Lower lobe of right lung (tissue), 2 donors: ENCODE measurements around the gene ZNF790. TPM values are rescaled to one million over a fixed set of nuclear protein-coding genes. Genes with fewer than 3 reads are reported as not detected.

ENCODE experiments used
- ATAC-seq, 2 donors: fragments of 200-7000 bp; cut with Tn5 transposase; one replicate each; pipeline ENCODE4 v1.9.1; 2020 to 2022; ENCODE audit warnings: mild to moderate bottlenecking in 2 of 2, moderate library complexity in 2 of 2
- DNase-seq: peaks from one replicate; pipeline ENCODE4 v3.0.0-alpha.2; 2020
- H3K27ac ChIP-seq: fragments of 200-600 bp; one replicate; pipeline ENCODE4 v1.8.0; 2022
- H3K27me3 ChIP-seq: fragments of 200-600 bp; one replicate; pipeline ENCODE4 v1.8.0; 2022; ENCODE audit warnings: low read depth
- H3K36me3 ChIP-seq: fragments of 200-600 bp; one replicate; pipeline ENCODE4 v1.8.0; 2022; ENCODE audit warnings: mild to moderate bottlenecking
- H3K4me1 ChIP-seq: fragments of 200-600 bp; one replicate; pipeline ENCODE4 v1.8.0; 2022
- H3K4me3 ChIP-seq: fragments of 200-600 bp; one replicate; pipeline ENCODE4 v1.8.0; 2022; ENCODE audit warnings: mild to moderate bottlenecking
- H3K9me3 ChIP-seq: fragments of 200-600 bp; one replicate; pipeline ENCODE4 v1.8.0; 2022
- intact Hi-C: fragments of 100-400 bp; cut with DNase I; formaldehyde crosslinking; loops from one replicate; pipeline ENCODE4 v1.11.0; 2022
- total RNA-seq: library from RNA; stranded (reverse); fragmentation: NEBNext Ultra II Directional; extraction: Animal tissue kit (Norgen Biotek cat#: 25700); gene quantifications from one replicate; pipeline ENCODE4 v1.2.1, GENCODE V29; 2021
- TF ChIP-seq, protein P1 (sequence below): fragments of 200-600 bp; IDR thresholded peaks from one replicate; pipeline ENCODE4 v1.8.0; 2022; ENCODE audit warnings: antibody characterized with exemption, mild to moderate bottlenecking
- donor health status: DM: no; HTN: yes; CAD: no; lungs with severe emphysema.

Gene ZNF790
- total RNA-seq, 1 donor from 2014 or later = 7.6 TPM

GRCh38 chr19:36849701-36850558, 11.7 kb upstream of the ZNF790 start:
- H3K9me3 ChIP-seq = peaks cover 15% of the 10 kb centered on the region
- intact Hi-C loops = no loop called here
- H3K36me3 ChIP-seq = no peaks in the 10 kb centered on the region
- no peaks in the 10 kb centered on the region for H3K27me3 ChIP-seq
- H3K27ac ChIP-seq = peak overlapping the region; percentile 94
- H3K4me1 ChIP-seq = peaks cover 24% of the 10 kb centered on the region
- peak overlapping the region; percentile 98 for H3K4me3 ChIP-seq
- DNase-seq (peak; percentile 95), ATAC-seq (peak; percentile 98 to 99)
- TF ChIP-seq, protein P1, sequence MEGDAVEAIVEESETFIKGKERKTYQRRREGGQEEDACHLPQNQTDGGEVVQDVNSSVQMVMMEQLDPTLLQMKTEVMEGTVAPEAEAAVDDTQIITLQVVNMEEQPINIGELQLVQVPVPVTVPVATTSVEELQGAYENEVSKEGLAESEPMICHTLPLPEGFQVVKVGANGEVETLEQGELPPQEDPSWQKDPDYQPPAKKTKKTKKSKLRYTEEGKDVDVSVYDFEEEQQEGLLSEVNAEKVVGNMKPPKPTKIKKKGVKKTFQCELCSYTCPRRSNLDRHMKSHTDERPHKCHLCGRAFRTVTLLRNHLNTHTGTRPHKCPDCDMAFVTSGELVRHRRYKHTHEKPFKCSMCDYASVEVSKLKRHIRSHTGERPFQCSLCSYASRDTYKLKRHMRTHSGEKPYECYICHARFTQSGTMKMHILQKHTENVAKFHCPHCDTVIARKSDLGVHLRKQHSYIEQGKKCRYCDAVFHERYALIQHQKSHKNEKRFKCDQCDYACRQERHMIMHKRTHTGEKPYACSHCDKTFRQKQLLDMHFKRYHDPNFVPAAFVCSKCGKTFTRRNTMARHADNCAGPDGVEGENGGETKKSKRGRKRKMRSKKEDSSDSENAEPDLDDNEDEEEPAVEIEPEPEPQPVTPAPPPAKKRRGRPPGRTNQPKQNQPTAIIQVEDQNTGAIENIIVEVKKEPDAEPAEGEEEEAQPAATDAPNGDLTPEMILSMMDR = no peak

DNA sequence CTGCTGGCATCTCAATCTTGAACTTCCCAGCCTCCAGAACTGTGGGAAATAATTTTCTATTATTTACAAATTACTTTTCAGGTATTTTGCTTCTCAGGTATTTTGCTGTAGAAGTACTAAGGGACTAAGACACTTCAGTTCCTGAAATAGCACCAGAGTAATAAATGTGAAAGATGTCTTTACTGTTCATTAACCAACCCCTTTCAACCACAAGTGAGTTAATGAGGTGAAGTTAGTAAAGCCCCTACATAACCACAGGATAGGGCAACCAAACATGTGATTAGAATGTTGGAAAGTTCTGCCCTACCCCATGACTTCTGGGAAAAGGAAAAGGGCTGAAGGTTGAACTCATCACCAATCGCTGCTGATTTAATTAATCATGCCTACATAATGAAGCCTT, 9.8 kb upstream of the ZNF790 start:
- Histone ChIP-seq H3K9me3 (peaks cover 19% of the 10 kb centered on the region), H3K4me1 (peaks cover 24% of the 10 kb centered on the region), H3K4me3 (no peak overlapping the region), H3K36me3 (no peaks in the 10 kb centered on the region), H3K27me3 (no peaks in the 10 kb centered on the region), H3K27ac (no peak overlapping the region)
- intact Hi-C loops = no loop called here
- DNase-seq = no peak
- TF ChIP-seq, protein P1 = no peak
- no peak for ATAC-seq

DNA sequence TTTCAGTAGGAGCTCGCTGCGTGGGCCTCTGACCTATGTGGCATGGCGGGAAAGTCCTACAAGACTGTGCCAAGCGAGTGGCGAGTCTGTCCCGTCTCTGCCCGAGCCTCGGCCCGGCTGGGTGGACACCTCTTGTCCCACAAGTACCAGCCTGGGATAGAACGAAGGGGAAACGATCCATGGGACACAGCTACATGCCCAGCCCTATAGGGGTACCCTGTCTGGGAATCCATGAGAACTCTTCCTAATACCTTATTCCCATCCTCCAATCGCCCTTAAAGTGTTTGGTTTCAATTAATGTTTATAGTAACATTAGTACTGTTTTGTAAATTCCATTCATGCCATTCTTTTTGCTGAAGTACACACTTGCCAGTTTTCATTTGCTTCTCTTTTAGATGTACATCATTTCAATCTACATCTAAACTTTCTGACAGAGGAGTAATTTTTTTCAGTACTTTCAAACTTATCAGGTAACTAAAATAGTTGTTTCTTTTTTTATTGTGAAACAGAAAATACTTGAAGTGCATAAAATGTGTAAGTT, 667 bp upstream of the ZNF790 start:
- DNase-seq = no peak
- H3K9me3 ChIP-seq = peaks cover 38% of the 10 kb centered on the region
- peaks cover 12% of the 10 kb centered on the region for H3K4me1 ChIP-seq
- H3K27ac ChIP-seq = peak overlapping the region; percentile 83
- intact Hi-C loops = no loop called here
- peak overlapping the region; percentile 64 for H3K4me3 ChIP-seq
- H3K27me3 ChIP-seq = no peaks in the 10 kb centered on the region
- peak in 1 of 2 donors; percentile 29 for ATAC-seq
- H3K36me3 ChIP-seq = peaks cover 2% of the 10 kb centered on the region
- TF ChIP-seq, protein P1 = no peak

- Histone ChIP-seq H3K27me3 (no peaks in the 10 kb centered on the region), H3K9me3 (peaks cover 44% of the 10 kb centered on the region), H3K27ac (peak overlapping the region; percentile 83), H3K4me3 (peak overlapping the region; percentile 64), H3K4me1 (peaks cover 12% of the 10 kb centered on the region), H3K36me3 (peaks cover 6% of the 10 kb centered on the region)
- intact Hi-C loops = no loop called here
- TF ChIP-seq, protein P1 = no peak
- no peak for DNase-seq
- no peak for ATAC-seq
Measured at GRCh38 chr19:36837176-36837905, 846 bp downstream of the ZNF790 start.

- intact Hi-C loops = no loop called here
- Histone ChIP-seq H3K9me3 (peaks cover 83% of the 10 kb centered on the region), H3K27ac (no peak overlapping the region), H3K4me1 (peaks cover 5% of the 10 kb centered on the region), H3K4me3 (no peak overlapping the region), H3K27me3 (no peaks in the 10 kb centered on the region), H3K36me3 (peaks cover 6% of the 10 kb centered on the region)
- TF ChIP-seq, protein P1 = no peak
- DNase-seq (no peak), ATAC-seq (no peak)
Measured at GRCh38 chr19:36833430-36833829, 4.8 kb downstream of the ZNF790 start.
